ENCODE results near the gene KARS1.
"Not testable (repeated sequence)": the region's sequence is repeated elsewhere in the genome, so short reads cannot be mapped to it uniquely, and the experiment has no call there.

The KARS1 gene

GRCh38 chr16:75624921-75625334, 22.5 kb downstream of the KARS1 start:
- no peak for DNase-seq (ENCODE audit: low read depth in 2 of 2)

- peak; percentile 95 to 96 for DNase-seq (ENCODE audit: low read depth in 2 of 2)
Observed at GRCh38 chr16:75622761-75623605, 24.5 kb downstream of the KARS1 start, which contains the start of gene ADAT1. Gene ADAT1 (minus strand): TSS chr16:75623281. CDS start chr16:75620799, 2,482 bp downstream.

- no peak for DNase-seq (ENCODE audit: low read depth in 2 of 2)
Observed at GRCh38 chr16:75621170-75621477, 26.3 kb downstream of the KARS1 start.

GRCh38 chr16:75620326-75621169, 26.9 kb downstream of the KARS1 start:
- DNase-seq (ENCODE audit: low read depth in 2 of 2) = no peak

- DNase-seq (ENCODE audit: low read depth in 2 of 2) = no peak
Observed at GRCh38 chr16:75618780-75619179, 28.7 kb downstream of the KARS1 start.

GRCh38 chr16:75617121-75617520, 30.3 kb downstream of the KARS1 start:
- DNase-seq (ENCODE audit: low read depth in 2 of 2) = no peak

- no peak for DNase-seq (ENCODE audit: low read depth in 2 of 2)
Observed at GRCh38 chr16:75616521-75617010, 30.9 kb downstream of the KARS1 start.

GRCh38 chr16:75615619-75616018, 31.8 kb downstream of the KARS1 start:
- DNase-seq (ENCODE audit: low read depth in 2 of 2) = no peak

- DNase-seq (ENCODE audit: low read depth in 2 of 2) = no peak
Observed at GRCh38 chr16:75614066-75614897, 33.2 kb downstream of the KARS1 start.

GRCh38 chr16:75606507-75606906, 41.0 kb downstream of the KARS1 start:
- no peak for DNase-seq (ENCODE audit: low read depth in 2 of 2)

GRCh38 chr16:75603241-75603640, 44.2 kb downstream of the KARS1 start:
- DNase-seq (ENCODE audit: low read depth in 2 of 2) = no peak

- no peak for DNase-seq (ENCODE audit: low read depth in 2 of 2)
Observed at GRCh38 chr16:75599452-75600277, 47.8 kb downstream of the KARS1 start.

GRCh38 chr16:75593825-75594820, 53.3 kb downstream of the KARS1 start:
- DNase-seq (ENCODE audit: low read depth in 2 of 2) = no peak

- DNase-seq (ENCODE audit: low read depth in 2 of 2) = no peak
Observed at GRCh38 chr16:75593308-75593707, 54.2 kb downstream of the KARS1 start.

- not testable (repeated sequence) for DNase-seq (ENCODE audit: low read depth in 2 of 2)
Observed at GRCh38 chr16:75591927-75592326, 55.5 kb downstream of the KARS1 start.

- DNase-seq (ENCODE audit: low read depth in 2 of 2) = no peak
Observed at GRCh38 chr16:75590920-75591843, 56.3 kb downstream of the KARS1 start.

- no peak for DNase-seq (ENCODE audit: low read depth in 2 of 2)
Observed at GRCh38 chr16:75589306-75589705, 58.2 kb downstream of the KARS1 start.

- DNase-seq (ENCODE audit: low read depth in 2 of 2) = no peak
Observed at GRCh38 chr16:75588716-75589115, 58.7 kb downstream of the KARS1 start.

- DNase-seq (ENCODE audit: low read depth in 2 of 2) = no peak
Observed at GRCh38 chr16:75584108-75584507, 63.4 kb downstream of the KARS1 start.
